Measurements from ENCODE around the gene FNBP1.

- TF ChIP-seq, protein P1, sequence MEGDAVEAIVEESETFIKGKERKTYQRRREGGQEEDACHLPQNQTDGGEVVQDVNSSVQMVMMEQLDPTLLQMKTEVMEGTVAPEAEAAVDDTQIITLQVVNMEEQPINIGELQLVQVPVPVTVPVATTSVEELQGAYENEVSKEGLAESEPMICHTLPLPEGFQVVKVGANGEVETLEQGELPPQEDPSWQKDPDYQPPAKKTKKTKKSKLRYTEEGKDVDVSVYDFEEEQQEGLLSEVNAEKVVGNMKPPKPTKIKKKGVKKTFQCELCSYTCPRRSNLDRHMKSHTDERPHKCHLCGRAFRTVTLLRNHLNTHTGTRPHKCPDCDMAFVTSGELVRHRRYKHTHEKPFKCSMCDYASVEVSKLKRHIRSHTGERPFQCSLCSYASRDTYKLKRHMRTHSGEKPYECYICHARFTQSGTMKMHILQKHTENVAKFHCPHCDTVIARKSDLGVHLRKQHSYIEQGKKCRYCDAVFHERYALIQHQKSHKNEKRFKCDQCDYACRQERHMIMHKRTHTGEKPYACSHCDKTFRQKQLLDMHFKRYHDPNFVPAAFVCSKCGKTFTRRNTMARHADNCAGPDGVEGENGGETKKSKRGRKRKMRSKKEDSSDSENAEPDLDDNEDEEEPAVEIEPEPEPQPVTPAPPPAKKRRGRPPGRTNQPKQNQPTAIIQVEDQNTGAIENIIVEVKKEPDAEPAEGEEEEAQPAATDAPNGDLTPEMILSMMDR (IDR thresholded peaks at IDR 0.05; ENCODE audit: insufficient read depth, low read length, poor library complexity, severe bottlenecking): no peak
- no peak for TF ChIP-seq EZH2phosphoT487 (conservative IDR thresholded peaks at IDR 0.05; ENCODE audit: low read length)
These were observed 22.4 kb downstream of the FNBP1 start for GRCh38 chr9:130020618-130021017.
